ENCODE data around the gene EEF2. TPM values are rescaled to one million over a fixed set of nuclear protein-coding genes. Genes with fewer than 3 reads are reported as not detected.
"Not testable (repeated sequence)": the region's sequence is repeated elsewhere in the genome, so short reads cannot be mapped to it uniquely, and the experiment has no call there.

The EEF2 gene
- total RNA-seq, 4 donors from 2014 or later = 1,701 to 2,714 (median 2,440) TPM

- in situ Hi-C loops (cut with MboI; ENCODE audit: low sequenced_read_pairs in 4 of 4) (loop anchor here in 1 of 4 donors (25.0 kb wide), 1 partner anchor 125 kb away; no protein-coding TSS in a partner anchor), intact Hi-C loops (cut with DNase I; ENCODE audit: low total_unique reads) (no loop called here)
- H3K36me3 ChIP-seq = peaks cover 0 to 13% of the 10 kb centered on the region in 2 donors
- no peaks in the 10 kb centered on the region for H3K9me3 ChIP-seq
- no peaks in the 10 kb centered on the region for H3K27me3 ChIP-seq
- peaks cover 75 to 76% of the 10 kb centered on the region in 2 donors for H3K4me1 ChIP-seq
- DNase-seq (no peak), ATAC-seq (peak in 1 of 2 donors; percentile 14)
- peak overlapping the region; percentile 6 to 73 (median 56) for H3K27ac ChIP-seq
- H3K4me3 ChIP-seq = no peak overlapping the region
- TF ChIP-seq CTCF (IDR thresholded peaks at IDR 0.05 in 4 of 5, conservative IDR thresholded peaks at IDR 0.05 in 1 of 5) (no peak), POLR2A (IDR thresholded peaks at IDR 0.05) (peak in 1 of 2 donors; percentile 22)
These were observed 27.1 kb upstream of the EEF2 start for GRCh38 chr19:4012092-4012974.

GRCh38 chr19:4011430-4011829, 26.2 kb upstream of the EEF2 start:
- in situ Hi-C loops (cut with MboI; ENCODE audit: low sequenced_read_pairs in 4 of 4) = loop anchor here in 1 of 4 donors (25.0 kb wide), 1 partner anchor 126 kb away; no protein-coding TSS in a partner anchor
- ATAC-seq; intact Hi-C loops (cut with DNase I; ENCODE audit: low total_unique reads): not testable (repeated sequence)

GRCh38 chr19:4010808-4011110, 25.5 kb upstream of the EEF2 start:
- intact Hi-C loops (cut with DNase I; ENCODE audit: low total_unique reads) = no loop called here
- H3K9me3 ChIP-seq = no peaks in the 10 kb centered on the region
- H3K36me3 ChIP-seq = peaks cover 0 to 13% of the 10 kb centered on the region in 2 donors
- ATAC-seq (no peak), DNase-seq (no peak)
- peak overlapping the region; percentile 86 to 96 (median 88) for H3K27ac ChIP-seq
- H3K4me3 ChIP-seq = no peak overlapping the region
- H3K27me3 ChIP-seq = no peaks in the 10 kb centered on the region
- H3K4me1 ChIP-seq = peaks cover 74 to 75% of the 10 kb centered on the region in 2 donors
- in situ Hi-C loops (cut with MboI; ENCODE audit: low sequenced_read_pairs in 4 of 4) = loop anchor here in 1 of 4 donors (25.0 kb wide), 1 partner anchor 127 kb away; no protein-coding TSS in a partner anchor
- TF ChIP-seq POLR2A (IDR thresholded peaks at IDR 0.05) (no peak), CTCF (IDR thresholded peaks at IDR 0.05 in 4 of 5, conservative IDR thresholded peaks at IDR 0.05 in 1 of 5) (no peak)

More at GRCh38 chr19:4011430-4011829, 26.2 kb upstream of the EEF2 start:
- Histone ChIP-seq H3K36me3 (peaks cover 0 to 13% of the 10 kb centered on the region in 2 donors), H3K4me1 (peaks cover 79 to 81% of the 10 kb centered on the region in 2 donors), H3K27ac (peak overlapping the region; percentile 86 to 96 (median 88))
- H3K9me3 ChIP-seq, H3K27me3 ChIP-seq, DNase-seq, H3K4me3 ChIP-seq: not testable (repeated sequence)

- peak overlapping the region; percentile 3 to 93 (median 24) for H3K4me3 ChIP-seq
- TF ChIP-seq CTCF (IDR thresholded peaks at IDR 0.05 in 4 of 5, conservative IDR thresholded peaks at IDR 0.05 in 1 of 5) = no peak
- TF ChIP-seq POLR2A (IDR thresholded peaks at IDR 0.05) = no peak
- intact Hi-C loops (cut with DNase I; ENCODE audit: low total_unique reads) (loop anchor here (5.0 kb wide), 1 partner anchor 112 kb away; the partner anchor contains the start of gene MAP2K2), in situ Hi-C loops (cut with MboI; ENCODE audit: low sequenced_read_pairs in 4 of 4) (loop anchor here in 2 of 4 donors (10.0 to 25.0 kb wide), 2 partner anchors 55 to 127 kb away; partner anchors contain the start of gene ZBTB7A (in 1 of the 2))
- ATAC-seq (no peak), DNase-seq (peak in 1 of 2 donors; percentile 43)
- H3K27me3 ChIP-seq = no peaks in the 10 kb centered on the region
- peaks cover 0 to 13% of the 10 kb centered on the region in 2 donors for H3K36me3 ChIP-seq
- no peaks in the 10 kb centered on the region for H3K9me3 ChIP-seq
- H3K4me1 ChIP-seq = peaks cover 69 to 70% of the 10 kb centered on the region in 2 donors
- H3K27ac ChIP-seq = peak overlapping the region; percentile 86 to 96 (median 88)
These were observed 24.9 kb upstream of the EEF2 start for GRCh38 chr19:4009990-4010807.
